NCI-H1092 treated with DMSO at 0.1 percent for 48 hours (cell line): ENCODE results near the gene SLC66A2.

Experiments
- DNase-seq: peaks from one replicate; lab custom pipeline; 2025; lab: John Stamatoyannopoulos, UW

SLC66A2 gene

GRCh38 chr18:79971211-79971952 is 19.9 kb upstream of the SLC66A2 start:
- no peak for DNase-seq

- no peak for DNase-seq
Measured at GRCh38 chr18:79970419-79971133, 19.1 kb upstream of the SLC66A2 start.

- peak; percentile 36 for DNase-seq
Measured at GRCh38 chr18:79965119-79965902, 13.9 kb upstream of the SLC66A2 start.

- no peak for DNase-seq
Measured at GRCh38 chr18:79964330-79965118, 13.1 kb upstream of the SLC66A2 start, which contains the start of gene HSBP1L1. Gene HSBP1L1 (plus strand): TSS chr18:79964643. CDS start chr18:79964736, 93 bp downstream.

GRCh38 chr18:79963658-79964329 is 12.3 kb upstream of the SLC66A2 start:
- no peak for DNase-seq

- no peak for DNase-seq
Measured at GRCh38 chr18:79962835-79963657, 11.6 kb upstream of the SLC66A2 start.

GRCh38 chr18:79962311-79962710 is 10.9 kb upstream of the SLC66A2 start:
- no peak for DNase-seq

GRCh38 chr18:79961527-79962291 is 10.3 kb upstream of the SLC66A2 start:
- no peak for DNase-seq

- no peak for DNase-seq
Measured at GRCh38 chr18:79960921-79961526, 9.6 kb upstream of the SLC66A2 start.

GRCh38 chr18:79960161-79960801 is 8.8 kb upstream of the SLC66A2 start:
- peak; percentile 15 for DNase-seq

GRCh38 chr18:79958981-79959380 is 7.5 kb upstream of the SLC66A2 start:
- DNase-seq: no peak

GRCh38 chr18:79956276-79956675 is 4.8 kb upstream of the SLC66A2 start:
- DNase-seq: no peak

- DNase-seq: no peak
Measured at GRCh38 chr18:79955302-79956075, 4.0 kb upstream of the SLC66A2 start.

- no peak for DNase-seq
Measured at GRCh38 chr18:79954791-79955190, 3.3 kb upstream of the SLC66A2 start.

- DNase-seq: no peak
Measured at GRCh38 chr18:79953971-79954651, 2.7 kb upstream of the SLC66A2 start.

GRCh38 chr18:79952996-79953559 is 1.6 kb upstream of the SLC66A2 start:
- no peak for DNase-seq

- no peak for DNase-seq
Measured at GRCh38 chr18:79952456-79952995, 1.1 kb upstream of the SLC66A2 start.
